SK-N-SH (cell line): ENCODE data around the gene DEPDC1B. TPM values are rescaled to one million over a fixed set of nuclear protein-coding genes. Genes with fewer than 3 reads are reported as not detected.

Experiments used
- CTCF ChIA-PET: fragments of 300-600, 350-600 bp; formaldehyde crosslinking; extraction: SDS; loops from one replicate; lab custom pipeline; 2021; lab: Yijun Ruan, JAX
- POLR2A ChIA-PET: fragments of 350-600 bp; sonication (Branson Sonifier 250); formaldehyde crosslinking; extraction: SDS; loops from one replicate; lab custom pipeline; 2020; ENCODE audit warnings: antibody characterized with exemption, inconsistent platforms; lab: Yijun Ruan, JAX
- DNase-seq: peaks from one replicate; pipeline ENCODE4 v3.0.0; 2012
- H2AFZ ChIP-seq: fragments of 200-600 bp; sonication (generic); 2 replicates; pipeline ENCODE4 v1.8.1; 2016; ENCODE audit warnings: antibody characterized with exemption, mild to moderate bottlenecking, low read depth
- H3F3A ChIP-seq: fragments of 200-600 bp; sonication (generic); replicated peaks from 2 replicates; pipeline ENCODE3; 2016; ENCODE audit warnings: antibody characterized with exemption, mild to moderate bottlenecking; ENCODE audit not compliant: insufficient read depth
- H3K27ac ChIP-seq, 2 experiments: fragments of 200-500 bp in 1 of 2; fragments of 200-600 bp in 1 of 2; sonication (Bioruptor generic) in 1 of 2; sonication (generic), shearing (Covaris generic) in 1 of 2; 2 replicates each; pipeline versions ENCODE4 v1.5.1 to v1.6.1; 2014 to 2016; ENCODE audit warnings: low read depth in 2 of 2, inconsistent platforms in 1 of 2, low read length in 1 of 2, mild to moderate bottlenecking in 1 of 2, mixed read lengths in 1 of 2
- H3K27me3 ChIP-seq: fragments of 200-600 bp; sonication (generic), shearing (Covaris generic); 2 replicates; pipeline ENCODE4 v1.6.1; 2016; ENCODE audit warnings: mixed run types; ENCODE audit not compliant: insufficient read depth
- H3K36me3 ChIP-seq, 2 experiments: fragments of 200-500 bp in 1 of 2; fragments of 200-600 bp in 1 of 2; sonication (Bioruptor generic) in 1 of 2; sonication (generic) in 1 of 2; replicated peaks in 1 of 2; 2 replicates each; pipeline versions ENCODE3 to v1.5.1; 2014 to 2016; ENCODE audit warnings: low read length in 1 of 2, mild to moderate bottlenecking in 1 of 2; ENCODE audit not compliant: insufficient read depth in 2 of 2, control insufficient read depth in 1 of 2
- H3K4me1 ChIP-seq, 2 experiments: fragments of 200-500 bp in 1 of 2; fragments of 200-600 bp in 1 of 2; sonication (Bioruptor generic) in 1 of 2; sonication (generic), shearing (Covaris generic) in 1 of 2; 2 replicates each; pipeline versions ENCODE4 v1.5.1 to v1.6.1; 2014 to 2016; ENCODE audit warnings: low read depth in 1 of 2, low read length in 1 of 2, mixed run types in 1 of 2; ENCODE audit not compliant: insufficient read depth in 2 of 2, control insufficient read depth in 1 of 2
- H3K4me2 ChIP-seq: fragments of 200-600 bp; sonication (generic), shearing (Covaris generic); 2 replicates; pipeline ENCODE4 v1.6.1; 2017; ENCODE audit warnings: mixed run types
- H3K4me3 ChIP-seq, 2 experiments: fragments of 200-500 bp in 1 of 2; fragments of 200-600 bp in 1 of 2; sonication (Bioruptor generic) in 1 of 2; sonication (generic), shearing (Covaris generic) in 1 of 2; 2 replicates each; pipeline versions ENCODE4 v1.5.1 to v1.8.1; 2014 to 2016; ENCODE audit warnings: low read depth in 2 of 2, inconsistent platforms in 1 of 2, low read length in 1 of 2, mild to moderate bottlenecking in 1 of 2, mixed read lengths in 1 of 2, moderate library complexity in 1 of 2
- H3K79me2 ChIP-seq: fragments of 200-600 bp; sonication (generic); 2 replicates; pipeline ENCODE4 v1.8.1; 2017; ENCODE audit warnings: mild to moderate bottlenecking; ENCODE audit not compliant: insufficient read depth
- H3K9ac ChIP-seq: fragments of 200-600 bp; sonication (generic); 2 replicates; pipeline ENCODE4 v1.6.1; 2017; ENCODE audit warnings: mixed run types
- H3K9me2 ChIP-seq: fragments of 200-600 bp; sonication (generic); 2 replicates; pipeline ENCODE4 v1.6.1; 2017; ENCODE audit warnings: mixed run types
- H3K9me3 ChIP-seq: fragments of 200-600 bp; sonication (generic); 2 replicates; pipeline ENCODE4 v1.6.1; 2017; ENCODE audit warnings: mixed run types, mild to moderate bottlenecking, moderate library complexity
- H4K20me1 ChIP-seq: fragments of 200-600 bp; sonication (generic); 2 replicates; pipeline ENCODE4 v1.6.1; 2017; ENCODE audit warnings: mild to moderate bottlenecking, mixed run types; ENCODE audit not compliant: insufficient read depth
- EZH2phosphoT487 ChIP-seq: fragments of 200-600 bp; sonication (generic); IDR thresholded peaks from 2 replicates; pipeline ENCODE4 v1.6.1; 2017; ENCODE audit warnings: low read depth, mixed run types, mild to moderate bottlenecking, antibody characterized with exemption, moderate library complexity, borderline replicate concordance
- FOSL2 ChIP-seq: IDR thresholded peaks from 2 replicates; pipeline ENCODE4 v1.4.0; 2012; ENCODE audit warnings: low read depth, mild to moderate bottlenecking, moderate library complexity, borderline replicate concordance
- GABPA ChIP-seq: IDR thresholded peaks from 2 replicates; pipeline ENCODE4 v1.4.0; 2012; ENCODE audit warnings: low read depth, mild to moderate bottlenecking
- MEF2A ChIP-seq: IDR thresholded peaks from 2 replicates; pipeline ENCODE4 v1.4.0; 2012; ENCODE audit warnings: low read depth, borderline replicate concordance
- NFIC ChIP-seq: IDR thresholded peaks from 2 replicates; pipeline ENCODE4 v1.4.0; 2012; ENCODE audit warnings: borderline replicate concordance
- RFX5 ChIP-seq: IDR thresholded peaks from 2 replicates; pipeline ENCODE4 v1.6.1; 2012; ENCODE audit warnings: mild to moderate bottlenecking, improper control_type of control experiment, low read length
- SIN3A ChIP-seq: IDR thresholded peaks from 2 replicates; pipeline ENCODE4 v1.6.1; 2012; ENCODE audit warnings: low read depth, mild to moderate bottlenecking, low read length, moderate library complexity, borderline replicate concordance
- SMC3 ChIP-seq: IDR thresholded peaks from 2 replicates; pipeline ENCODE4 v1.6.1; 2012; ENCODE audit warnings: low read depth, low read length, improper control_type of control experiment
- TAF1 ChIP-seq: IDR thresholded peaks from 2 replicates; pipeline ENCODE4 v1.6.1; 2012; ENCODE audit warnings: low read depth, mild to moderate bottlenecking, low read length, moderate library complexity, borderline replicate concordance
- TCF12 ChIP-seq: IDR thresholded peaks from 2 replicates; pipeline ENCODE4 v1.4.0; 2012
- YY1 ChIP-seq: IDR thresholded peaks from 2 replicates; pipeline ENCODE4 v1.4.0; 2012; ENCODE audit warnings: low read depth, mild to moderate bottlenecking
- WGBS: methylation state at CpG from one replicate; pipeline ENCODE4 v1.1.6; 2017; ENCODE audit warnings: low lambda C conversion rate; 5-methylcytosine and 5-hydroxymethylcytosine counted together
- polyA plus RNA-seq, 3 experiments: library from polyadenylated mRNA; depleted of rRNA; stranded (reverse); fragments of >200 nt; gene quantifications; 2 replicates each; pipeline ENCODE4 v1.2.3, GENCODE V29; 2012
- TF ChIP-seq, protein P1 (sequence below): fragments of 200-600 bp; sonication (generic); IDR thresholded peaks from 2 replicates; pipeline ENCODE4 v1.6.1; 2017; ENCODE audit warnings: antibody characterized with exemption, mild to moderate bottlenecking, moderate library complexity
- TF ChIP-seq, protein P2 (sequence below): IDR thresholded peaks from 2 replicates; pipeline ENCODE4; 2012

Gene DEPDC1B
- polyA plus RNA-seq, 1 of the 3 experiments (the other 2 are of a cell fraction) = 4.7 TPM

DNA sequence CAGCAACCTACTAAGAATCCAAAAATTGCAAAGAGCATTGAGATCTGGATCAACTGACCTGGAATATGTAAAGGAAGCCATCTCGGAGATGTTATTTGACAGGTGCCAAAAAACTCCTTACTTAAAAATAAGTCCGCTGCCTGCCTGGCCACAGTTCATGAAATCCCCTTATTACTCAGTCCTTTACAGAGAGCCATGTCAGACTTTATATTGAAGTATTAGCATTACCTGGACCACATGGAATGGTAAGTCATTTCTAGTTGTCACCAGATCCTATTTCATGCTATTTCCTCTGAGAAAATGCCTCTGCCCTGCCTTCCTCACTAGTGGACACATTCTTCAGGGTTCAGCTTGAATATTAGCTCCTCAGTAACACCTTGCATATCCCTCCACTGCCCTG is 115.7 kb downstream of the DEPDC1B start:
- H3F3A ChIP-seq = no peaks in the 10 kb centered on the region
- H3K4me3 ChIP-seq = no peak overlapping the region
- TF ChIP-seq SIN3A (no peak), EZH2phosphoT487 (no peak), NFIC (no peak), YY1 (no peak), GABPA (no peak), SMC3 (no peak), TAF1 (no peak)
- TF ChIP-seq, protein P1, sequence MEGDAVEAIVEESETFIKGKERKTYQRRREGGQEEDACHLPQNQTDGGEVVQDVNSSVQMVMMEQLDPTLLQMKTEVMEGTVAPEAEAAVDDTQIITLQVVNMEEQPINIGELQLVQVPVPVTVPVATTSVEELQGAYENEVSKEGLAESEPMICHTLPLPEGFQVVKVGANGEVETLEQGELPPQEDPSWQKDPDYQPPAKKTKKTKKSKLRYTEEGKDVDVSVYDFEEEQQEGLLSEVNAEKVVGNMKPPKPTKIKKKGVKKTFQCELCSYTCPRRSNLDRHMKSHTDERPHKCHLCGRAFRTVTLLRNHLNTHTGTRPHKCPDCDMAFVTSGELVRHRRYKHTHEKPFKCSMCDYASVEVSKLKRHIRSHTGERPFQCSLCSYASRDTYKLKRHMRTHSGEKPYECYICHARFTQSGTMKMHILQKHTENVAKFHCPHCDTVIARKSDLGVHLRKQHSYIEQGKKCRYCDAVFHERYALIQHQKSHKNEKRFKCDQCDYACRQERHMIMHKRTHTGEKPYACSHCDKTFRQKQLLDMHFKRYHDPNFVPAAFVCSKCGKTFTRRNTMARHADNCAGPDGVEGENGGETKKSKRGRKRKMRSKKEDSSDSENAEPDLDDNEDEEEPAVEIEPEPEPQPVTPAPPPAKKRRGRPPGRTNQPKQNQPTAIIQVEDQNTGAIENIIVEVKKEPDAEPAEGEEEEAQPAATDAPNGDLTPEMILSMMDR = no peak
- TF ChIP-seq, all 33 proteins: peak for 0
- Histone ChIP-seq H3K27ac (no peak overlapping the region), H4K20me1 (no peaks in the 10 kb centered on the region), H3K9me3 (no peaks in the 10 kb centered on the region), H3K4me1 (no peaks in the 10 kb centered on the region; a peak in 1 of 4 replicates), H3K4me2 (no peak overlapping the region), H3K36me3 (no peaks in the 10 kb centered on the region), H3K79me2 (no peaks in the 10 kb centered on the region), H3K9me2 (no peaks in the 10 kb centered on the region), H3K9ac (no peak overlapping the region), H2AFZ (no peak overlapping the region), H3K27me3 (no peaks in the 10 kb centered on the region)
- CTCF ChIA-PET = interaction anchor here (2.3 to 2.4 kb wide), 2 partner anchors 288 to 774 kb away, joined by 11 to 21 read pairs; no protein-coding TSS in a partner anchor
- POLR2A ChIA-PET = no interaction called here
- 83% methylated on average over 2 of the region's 2 CpGs for WGBS
- no peak for DNase-seq

DNA sequence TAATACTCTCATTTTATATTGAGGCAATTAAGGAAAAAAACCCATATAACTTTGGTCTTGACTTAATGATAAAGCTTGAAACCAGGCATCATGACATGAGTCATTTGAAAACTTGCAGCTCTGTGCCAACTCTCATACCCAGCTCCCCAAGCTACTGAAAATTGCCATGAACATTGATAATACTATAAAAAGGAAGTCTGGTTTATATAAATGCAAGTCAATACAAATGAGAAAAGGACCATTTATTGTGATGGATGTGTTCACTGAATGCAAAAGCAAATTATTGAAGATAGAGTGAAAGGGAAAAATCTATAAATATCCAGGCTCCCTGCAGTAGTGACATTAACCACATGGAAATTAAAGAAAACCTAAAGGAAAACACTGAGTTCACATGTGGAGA is 116.3 kb downstream of the DEPDC1B start:
- no peak overlapping the region; a peak in 1 of 4 replicates for H3K27ac ChIP-seq
- ChIA-PET POLR2A (interaction anchor here (0.6 kb wide), 1 partner anchor 1743 kb away, joined by 3 read pairs; no protein-coding TSS in a partner anchor), CTCF (interaction anchor here (0.9 to 1.5 kb wide), 2 partner anchors 16 to 288 kb away, joined by 3 to 4 read pairs; no protein-coding TSS in a partner anchor)
- no peaks in the 10 kb centered on the region; a peak in 1 of 4 replicates for H3K4me1 ChIP-seq
- no peaks in the 10 kb centered on the region for H3F3A ChIP-seq
- no peaks in the 10 kb centered on the region for H3K27me3 ChIP-seq
- H4K20me1 ChIP-seq = no peaks in the 10 kb centered on the region
- no peaks in the 10 kb centered on the region for H3K36me3 ChIP-seq
- peak; percentile 2 for DNase-seq
- H3K4me3 ChIP-seq = no peak overlapping the region
- no peak overlapping the region for H3K4me2 ChIP-seq
- no peaks in the 10 kb centered on the region for H3K9me2 ChIP-seq
- H2AFZ ChIP-seq = no peak overlapping the region
- H3K79me2 ChIP-seq = no peaks in the 10 kb centered on the region
- no peaks in the 10 kb centered on the region for H3K9me3 ChIP-seq
- H3K9ac ChIP-seq = no peak overlapping the region
- TF ChIP-seq TAF1 = no peak
- TF ChIP-seq, protein P2, sequence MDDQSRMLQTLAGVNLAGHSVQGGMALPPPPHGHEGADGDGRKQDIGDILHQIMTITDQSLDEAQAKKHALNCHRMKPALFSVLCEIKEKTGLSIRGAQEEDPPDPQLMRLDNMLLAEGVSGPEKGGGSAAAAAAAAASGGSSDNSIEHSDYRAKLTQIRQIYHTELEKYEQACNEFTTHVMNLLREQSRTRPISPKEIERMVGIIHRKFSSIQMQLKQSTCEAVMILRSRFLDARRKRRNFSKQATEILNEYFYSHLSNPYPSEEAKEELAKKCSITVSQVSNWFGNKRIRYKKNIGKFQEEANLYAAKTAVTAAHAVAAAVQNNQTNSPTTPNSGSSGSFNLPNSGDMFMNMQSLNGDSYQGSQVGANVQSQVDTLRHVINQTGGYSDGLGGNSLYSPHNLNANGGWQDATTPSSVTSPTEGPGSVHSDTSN = peak; percentile 21; the same call in 1 of the 2 replicates
- TF ChIP-seq TCF12 = peak; percentile 51
- 0 out of 2 replicates have a peak, but pooled peaks have one; percentile 22 for TF ChIP-seq MEF2A
- 0 out of 2 replicates have a peak, but pooled peaks have one; percentile 16 for TF ChIP-seq NFIC
- peak; percentile 32; the same call in 1 of the 2 replicates for TF ChIP-seq FOSL2
- TF ChIP-seq RFX5 = no peak
